ENCODE measurements around the gene SUGCT.

Gene SUGCT

DNA sequence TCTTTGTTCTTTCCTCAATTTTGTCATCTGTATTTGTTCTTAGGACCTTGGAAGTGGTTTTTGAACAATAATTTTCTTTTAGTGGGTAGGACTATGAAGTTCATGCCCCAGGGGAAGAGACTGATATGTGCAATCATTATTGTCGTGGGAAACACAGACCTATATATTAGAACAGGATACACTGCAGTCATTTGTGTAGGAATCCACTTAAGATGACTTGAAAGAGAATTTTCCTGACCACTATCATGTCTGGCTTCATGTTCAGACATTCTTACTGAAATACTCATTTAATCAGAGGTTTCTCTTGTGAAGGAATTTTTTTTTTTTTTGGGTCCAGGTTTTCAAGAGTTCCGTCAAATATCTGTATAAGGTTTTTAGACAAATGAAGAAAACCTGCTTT lies 163.6 kb downstream of the SUGCT start:
- Histone ChIP-seq H3K9me2 (replicated peaks; ENCODE audit: insufficient read depth, low read length) (no peaks in the 10 kb centered on the region), H2AFZ (ENCODE audit: low read length) (no peak overlapping the region), H3F3A (ENCODE audit: insufficient read depth, low read length) (no peaks in the 10 kb centered on the region), H3K4me1 (ENCODE audit: low read length) (no peaks in the 10 kb centered on the region), H3K9ac (ENCODE audit: low read length) (no peak overlapping the region), H3K27ac (ENCODE audit: low read length) (no peak overlapping the region), H4K20me1 (ENCODE audit: insufficient read depth, low read length) (no peaks in the 10 kb centered on the region), H3K27me3 (replicated peaks; ENCODE audit: insufficient read depth, low read length) (no peaks in the 10 kb centered on the region), H3K36me3 (replicated peaks; ENCODE audit: insufficient read depth, low read length) (no peaks in the 10 kb centered on the region), H3K4me3 (ENCODE audit: low read length) (no peak overlapping the region), H3K79me2 (ENCODE audit: low read length) (no peaks in the 10 kb centered on the region), H3K9me3 (replicated peaks; ENCODE audit: insufficient read depth, low read length) (no peaks in the 10 kb centered on the region), H3K4me2 (ENCODE audit: low read depth, low read length) (no peak overlapping the region)
- no peak for TF ChIP-seq EZH2 (optimal IDR thresholded peaks at IDR 0.05; ENCODE audit: low read depth, low read length)
- TF ChIP-seq EZH2phosphoT487 (IDR thresholded peaks at IDR 0.05; ENCODE audit: low read length), result no peak
- TF ChIP-seq, protein P1, sequence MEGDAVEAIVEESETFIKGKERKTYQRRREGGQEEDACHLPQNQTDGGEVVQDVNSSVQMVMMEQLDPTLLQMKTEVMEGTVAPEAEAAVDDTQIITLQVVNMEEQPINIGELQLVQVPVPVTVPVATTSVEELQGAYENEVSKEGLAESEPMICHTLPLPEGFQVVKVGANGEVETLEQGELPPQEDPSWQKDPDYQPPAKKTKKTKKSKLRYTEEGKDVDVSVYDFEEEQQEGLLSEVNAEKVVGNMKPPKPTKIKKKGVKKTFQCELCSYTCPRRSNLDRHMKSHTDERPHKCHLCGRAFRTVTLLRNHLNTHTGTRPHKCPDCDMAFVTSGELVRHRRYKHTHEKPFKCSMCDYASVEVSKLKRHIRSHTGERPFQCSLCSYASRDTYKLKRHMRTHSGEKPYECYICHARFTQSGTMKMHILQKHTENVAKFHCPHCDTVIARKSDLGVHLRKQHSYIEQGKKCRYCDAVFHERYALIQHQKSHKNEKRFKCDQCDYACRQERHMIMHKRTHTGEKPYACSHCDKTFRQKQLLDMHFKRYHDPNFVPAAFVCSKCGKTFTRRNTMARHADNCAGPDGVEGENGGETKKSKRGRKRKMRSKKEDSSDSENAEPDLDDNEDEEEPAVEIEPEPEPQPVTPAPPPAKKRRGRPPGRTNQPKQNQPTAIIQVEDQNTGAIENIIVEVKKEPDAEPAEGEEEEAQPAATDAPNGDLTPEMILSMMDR (IDR thresholded peaks at IDR 0.05; ENCODE audit: low read length), result no peak
- DNase-seq, result no peak

DNA sequence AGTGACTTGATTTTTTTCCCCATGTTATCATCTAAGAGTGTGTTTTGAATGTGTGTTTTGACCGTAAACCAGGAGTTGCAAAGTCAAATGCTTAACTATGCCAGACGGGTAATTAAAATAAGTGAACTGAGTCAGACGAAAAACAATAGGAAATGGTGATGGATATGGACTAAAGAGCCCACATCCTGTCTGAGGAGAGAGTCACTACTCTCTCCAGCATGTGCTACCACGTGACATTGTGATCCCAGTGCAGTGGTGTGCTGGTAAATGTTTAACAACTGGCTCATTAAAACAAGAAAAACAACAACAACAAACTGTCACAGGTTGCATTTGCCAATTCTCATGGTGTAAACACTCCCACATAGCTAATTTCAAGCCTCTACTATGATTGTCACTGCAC lies 164.3 kb downstream of the SUGCT start:
- no peak for DNase-seq

DNA sequence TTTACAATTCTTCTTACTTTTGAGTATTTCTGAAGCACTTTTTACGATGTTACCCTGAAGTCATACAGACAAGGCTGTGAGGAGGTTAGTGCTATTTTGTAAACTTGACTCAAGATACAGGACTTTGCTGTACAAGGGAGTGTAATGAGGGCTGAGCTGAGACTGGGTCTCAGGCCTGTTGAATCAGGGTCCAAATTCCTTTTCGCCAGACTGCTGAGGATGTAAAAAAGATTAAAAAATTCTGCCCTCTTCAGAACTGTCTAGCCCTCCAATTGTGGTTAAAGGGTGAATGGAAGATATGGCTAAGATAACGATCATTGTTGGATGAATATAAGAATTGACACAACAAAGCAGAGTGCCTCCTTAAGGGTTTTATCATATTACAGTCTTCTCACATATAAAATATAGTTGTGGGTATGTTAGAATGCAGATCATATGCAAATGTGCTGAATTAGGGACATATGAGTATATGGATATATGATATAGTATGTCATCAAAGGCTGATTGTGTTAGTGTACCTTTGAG lies 165.4 kb downstream of the SUGCT start:
- Histone ChIP-seq H4K20me1 (ENCODE audit: insufficient read depth, low read length) (no peaks in the 10 kb centered on the region), H3K27ac (ENCODE audit: low read length) (no peak overlapping the region), H3K27me3 (replicated peaks; ENCODE audit: insufficient read depth, low read length) (no peaks in the 10 kb centered on the region), H3K4me3 (ENCODE audit: low read length) (no peak overlapping the region), H3K9me3 (replicated peaks; ENCODE audit: insufficient read depth, low read length) (no peaks in the 10 kb centered on the region), H3F3A (ENCODE audit: insufficient read depth, low read length) (no peaks in the 10 kb centered on the region), H3K79me2 (ENCODE audit: low read length) (no peaks in the 10 kb centered on the region), H3K36me3 (replicated peaks; ENCODE audit: insufficient read depth, low read length) (no peaks in the 10 kb centered on the region), H3K4me1 (ENCODE audit: low read length) (no peaks in the 10 kb centered on the region), H3K4me2 (ENCODE audit: low read depth, low read length) (no peak overlapping the region), H3K9ac (ENCODE audit: low read length) (no peak overlapping the region), H2AFZ (ENCODE audit: low read length) (no peak overlapping the region), H3K9me2 (replicated peaks; ENCODE audit: insufficient read depth, low read length) (no peaks in the 10 kb centered on the region)
- TF ChIP-seq EZH2 (optimal IDR thresholded peaks at IDR 0.05; ENCODE audit: low read depth, low read length) (no peak), EZH2phosphoT487 (IDR thresholded peaks at IDR 0.05; ENCODE audit: low read length) (no peak)
- TF ChIP-seq, protein P1 (IDR thresholded peaks at IDR 0.05; ENCODE audit: low read length), result no peak
- no peak for DNase-seq

More for the DNA sequence above, 164.3 kb downstream of the SUGCT start:
- Histone ChIP-seq H3F3A (ENCODE audit: insufficient read depth, low read length) (no peaks in the 10 kb centered on the region), H3K27ac (ENCODE audit: low read length) (no peak overlapping the region), H3K9me2 (replicated peaks; ENCODE audit: insufficient read depth, low read length) (no peaks in the 10 kb centered on the region), H3K9me3 (replicated peaks; ENCODE audit: insufficient read depth, low read length) (no peaks in the 10 kb centered on the region), H3K79me2 (ENCODE audit: low read length) (no peaks in the 10 kb centered on the region), H3K9ac (ENCODE audit: low read length) (no peak overlapping the region), H3K4me1 (ENCODE audit: low read length) (no peaks in the 10 kb centered on the region), H2AFZ (ENCODE audit: low read length) (no peak overlapping the region), H3K4me3 (ENCODE audit: low read length) (no peak overlapping the region), H3K36me3 (replicated peaks; ENCODE audit: insufficient read depth, low read length) (no peaks in the 10 kb centered on the region), H3K27me3 (replicated peaks; ENCODE audit: insufficient read depth, low read length) (no peaks in the 10 kb centered on the region), H4K20me1 (ENCODE audit: insufficient read depth, low read length) (no peaks in the 10 kb centered on the region), H3K4me2 (ENCODE audit: low read depth, low read length) (no peak overlapping the region)
- TF ChIP-seq EZH2 (optimal IDR thresholded peaks at IDR 0.05; ENCODE audit: low read depth, low read length), result no peak
- TF ChIP-seq, protein P1 (IDR thresholded peaks at IDR 0.05; ENCODE audit: low read length), result no peak
- TF ChIP-seq EZH2phosphoT487 (IDR thresholded peaks at IDR 0.05; ENCODE audit: low read length), result no peak
